Prostate gland (tissue), 2 donors: Measurements from ENCODE around the gene MTMR1. TPM values are rescaled to one million over a fixed set of nuclear protein-coding genes. Genes with fewer than 3 reads are reported as not detected.

Source experiments
- DNase-seq: peaks from one replicate; pipeline ENCODE4 v3.0.0-alpha.2; 2019; ENCODE audit warnings: low spot score
- H3K27ac ChIP-seq, 2 donors: fragments of 200-600 bp; sonication (generic); 2 replicates each; pipeline ENCODE4 v1.5.1; 2017 to 2019
- H3K27me3 ChIP-seq: fragments of 200-600 bp; sonication (generic); replicated peaks from 2 replicates; pipeline ENCODE4 v1.5.1; 2019; ENCODE audit not compliant: insufficient read depth
- H3K36me3 ChIP-seq, 2 donors: fragments of 200-600 bp; sonication (generic); 1 replicate in 1 of 2; 2 replicates in 1 of 2; pipeline versions ENCODE4 v1.5.1 to v1.8.1; 2017 to 2019
- H3K4me1 ChIP-seq: fragments of 200-600 bp; sonication (generic); replicated peaks from 2 replicates; pipeline ENCODE4 v1.5.1; 2019
- H3K4me3 ChIP-seq, 2 donors: fragments of 200-600 bp; sonication (generic); 2 replicates each; pipeline ENCODE4 v1.5.1; 2017 to 2019
- H3K9me3 ChIP-seq: fragments of 200-600 bp; sonication (generic); 2 replicates; pipeline ENCODE4 v1.5.1; 2017
- CTCF ChIP-seq, 4 experiments: fragments of 200-600 bp in 2 of 4; fragments of 450-650 bp in 2 of 4; sonication (generic) in 2 of 4; IDR thresholded peaks; 1 replicate in 3 of 4; 2 replicates in 1 of 4; pipeline ENCODE4 v1.5.1; 2016 to 2019; ENCODE audit warnings: antibody characterized with exemption in 4 of 4, mild to moderate bottlenecking in 2 of 4, moderate library complexity in 2 of 4
- POLR2A ChIP-seq: fragments of 450-650 bp; IDR thresholded peaks from one replicate; pipeline ENCODE4 v1.6.1; 2016; ENCODE audit warnings: antibody characterized with exemption, mild to moderate bottlenecking
- POLR2AphosphoS5 ChIP-seq: sonication (generic); formaldehyde crosslinking; IDR thresholded peaks from one replicate; pipeline ENCODE4 v1.6.1; 2017; ENCODE audit warnings: antibody characterized with exemption
- WGBS: methylation state at CpG from one replicate; pipeline ENCODE4 v1.1.5; 2018; 5-methylcytosine and 5-hydroxymethylcytosine counted together
- intact Hi-C: fragments of 100-400 bp; cut with DNase I; formaldehyde crosslinking; loops from one replicate; pipeline ENCODE4 v1.14.2; 2022
- total RNA-seq, 2 donors: library from RNA; depleted of rRNA; stranded (reverse); fragments of >200 nt; gene quantifications; one replicate each; pipeline ENCODE4 v1.1.0, GENCODE V29; 2016

The MTMR1 gene
- total RNA-seq, 2 donors from 2014 or later, result 35.0 to 37.3 TPM

DNA sequence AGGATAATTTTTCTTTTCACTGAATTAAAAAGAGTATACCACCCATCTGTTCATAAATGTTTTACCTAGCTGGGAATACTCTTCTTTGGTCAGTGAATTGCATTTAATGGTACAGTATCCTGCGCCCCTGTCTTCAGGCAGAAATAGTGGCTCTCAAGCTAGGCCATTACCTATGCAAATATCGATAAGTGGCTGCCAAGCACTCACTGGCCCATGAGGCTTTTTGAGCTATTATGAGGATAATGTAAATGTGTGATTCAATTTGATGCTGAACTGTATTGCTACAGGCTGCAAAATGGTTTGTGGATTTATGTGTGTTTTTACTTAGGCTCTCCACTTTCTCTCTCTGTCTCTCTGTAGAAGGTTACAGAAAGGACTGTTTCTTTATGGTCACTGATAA is 30.1 kb upstream of the MTMR1 start:
- Histone ChIP-seq H3K4me1 (no peaks in the 10 kb centered on the region), H3K36me3 (no peaks in the 10 kb centered on the region), H3K9me3 (no peaks in the 10 kb centered on the region), H3K27me3 (no peaks in the 10 kb centered on the region), H3K4me3 (no peak overlapping the region), H3K27ac (no peak overlapping the region)
- 63% methylated on average over 2 of the region's 2 CpGs for WGBS
- intact Hi-C loops, result no loop called here
- DNase-seq, result no peak
- no peak for TF ChIP-seq CTCF (IDR thresholded peaks at IDR 0.05)
- no peak for TF ChIP-seq POLR2AphosphoS5
- no peak for TF ChIP-seq POLR2A

GRCh38 chrX:150664290-150664689 is 28.9 kb upstream of the MTMR1 start:
- WGBS, result 5% methylated on average over 2 of the region's 2 CpGs
- no peak overlapping the region for H3K4me3 ChIP-seq
- TF ChIP-seq POLR2A (no peak), POLR2AphosphoS5 (peak; percentile 56)
- H3K27ac ChIP-seq, result no peak overlapping the region
- peak; percentile 39 for DNase-seq
- H3K4me1 ChIP-seq, result no peaks in the 10 kb centered on the region
- H3K9me3 ChIP-seq, result no peaks in the 10 kb centered on the region
- intact Hi-C loops, result no loop called here
- no peaks in the 10 kb centered on the region for H3K27me3 ChIP-seq
- no peaks in the 10 kb centered on the region for H3K36me3 ChIP-seq

- intact Hi-C loops, result loop anchor here (10.0 kb wide), 1 partner anchor 311 kb away; the partner anchor contains the start of gene MAMLD1
- no peak overlapping the region for H3K4me3 ChIP-seq
These were observed 17.0 kb upstream of the MTMR1 start for GRCh38 chrX:150676221-150676620.

GRCh38 chrX:150680974-150681373 is 12.2 kb upstream of the MTMR1 start:
- TF ChIP-seq POLR2A (no peak), CTCF (IDR thresholded peaks at IDR 0.05) (peak in 3 of 4 experiments; percentile 23 to 52 (median 48)), POLR2AphosphoS5 (no peak)
- intact Hi-C loops, result loop anchor here (10.0 kb wide), 1 partner anchor 176 kb away; no protein-coding TSS in a partner anchor
- Histone ChIP-seq H3K36me3 (no peaks in the 10 kb centered on the region), H3K27ac (no peak overlapping the region), H3K9me3 (no peaks in the 10 kb centered on the region), H3K27me3 (no peaks in the 10 kb centered on the region), H3K4me3 (no peak overlapping the region), H3K4me1 (no peaks in the 10 kb centered on the region)
- WGBS, result 38% methylated on average over 7 of the region's 7 CpGs
- DNase-seq, result no peak

More at GRCh38 chrX:150676221-150676620, 17.0 kb upstream of the MTMR1 start:
- TF ChIP-seq POLR2A (no peak), POLR2AphosphoS5 (no peak), CTCF (IDR thresholded peaks at IDR 0.05) (no peak)
- no peaks in the 10 kb centered on the region for H3K9me3 ChIP-seq
- DNase-seq, result no peak
- no peaks in the 10 kb centered on the region for H3K4me1 ChIP-seq
- no peak overlapping the region for H3K27ac ChIP-seq
- H3K27me3 ChIP-seq, result no peaks in the 10 kb centered on the region
- WGBS, result 24% methylated on average over 2 of the region's 2 CpGs
- H3K36me3 ChIP-seq, result no peaks in the 10 kb centered on the region

- Histone ChIP-seq H3K27ac (no peak overlapping the region), H3K9me3 (no peaks in the 10 kb centered on the region), H3K27me3 (no peaks in the 10 kb centered on the region), H3K36me3 (no peaks in the 10 kb centered on the region), H3K4me1 (no peaks in the 10 kb centered on the region), H3K4me3 (no peak overlapping the region)
- WGBS, result 95% methylated on average over 3 of the region's 3 CpGs
- no peak for DNase-seq
- intact Hi-C loops, result loop anchor here (10.0 kb wide), 1 partner anchor 178 kb away; no protein-coding TSS in a partner anchor
- no peak for TF ChIP-seq POLR2A
- TF ChIP-seq POLR2AphosphoS5, result no peak
- no peak for TF ChIP-seq CTCF (IDR thresholded peaks at IDR 0.05)
These were observed 10.1 kb upstream of the MTMR1 start for GRCh38 chrX:150683112-150683511.
